ENCODE data around the gene AXIN1. TPM values are rescaled to one million over a fixed set of nuclear protein-coding genes. Genes with fewer than 3 reads are reported as not detected.

AXIN1 gene
- total and polyA plus RNA-seq, 9 of the 15 experiments (the other 6 are each of a cell fraction or from before 2014, with no cell fraction given) = 0.42 to 58.0 (median 25.9) TPM

DNA sequence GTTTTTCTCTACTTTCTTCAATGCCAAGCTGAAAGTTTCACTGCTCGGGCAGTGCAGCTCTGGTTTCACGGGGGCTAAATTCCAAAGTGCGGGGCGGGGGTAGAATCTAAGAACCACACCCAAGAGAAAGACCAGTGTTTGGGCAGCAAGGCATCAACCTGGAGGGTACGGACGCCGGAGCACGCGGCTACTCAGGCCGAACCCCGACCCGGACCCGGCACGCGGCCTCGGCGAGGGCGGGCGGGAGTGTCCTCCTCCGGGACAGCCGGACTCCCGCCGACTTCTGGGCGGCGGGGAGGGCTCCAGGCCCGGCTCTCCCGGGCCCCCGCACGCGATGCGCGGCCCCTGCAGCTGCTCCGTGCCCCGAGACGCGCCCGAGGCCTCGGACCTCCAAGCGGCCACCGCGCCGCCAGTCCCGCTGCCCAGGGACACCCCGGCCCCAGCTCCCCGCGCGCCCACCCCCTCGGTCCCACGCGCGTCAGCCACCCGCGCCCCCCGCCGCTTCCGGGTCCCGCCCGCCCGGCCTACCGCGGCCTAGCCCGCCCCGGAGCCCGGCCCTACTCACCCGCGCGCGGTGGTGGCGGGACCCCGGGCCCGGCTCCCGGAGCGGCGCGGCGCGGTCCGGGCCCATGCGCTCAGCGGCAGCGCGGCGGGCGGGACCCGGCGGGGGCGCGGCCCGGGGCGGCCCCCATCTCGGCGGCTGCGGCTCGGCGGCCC, 561 bp downstream of the AXIN1 start (continued):
- no peak for TF ChIP-seq NR2C2 (CRISPR knock-in tag; IDR thresholded peaks at IDR 0.05)
- TF ChIP-seq NR2C2 (tag; IDR thresholded peaks at IDR 0.05) = 0 out of 2 replicates have a peak, but pooled peaks have one; percentile 26
- no peak for TF ChIP-seq TOE1 (IDR thresholded peaks at IDR 0.05; ENCODE audit: borderline replicate concordance)
- TF ChIP-seq TOE1 (CRISPR knock-in tag; IDR thresholded peaks at IDR 0.05; ENCODE audit: borderline replicate concordance, low read depth) = no peak
- TF ChIP-seq E2F3 (CRISPR knock-in tag; IDR thresholded peaks at IDR 0.05) = no peak
- TF ChIP-seq ZNF584 (CRISPR knock-in tag; IDR thresholded peaks at IDR 0.05; ENCODE audit: low read depth) = no peak
- TF ChIP-seq ARHGAP35 (IDR thresholded peaks at IDR 0.05; ENCODE audit: partially characterized antibody) = no peak
- TF ChIP-seq, protein P1, sequence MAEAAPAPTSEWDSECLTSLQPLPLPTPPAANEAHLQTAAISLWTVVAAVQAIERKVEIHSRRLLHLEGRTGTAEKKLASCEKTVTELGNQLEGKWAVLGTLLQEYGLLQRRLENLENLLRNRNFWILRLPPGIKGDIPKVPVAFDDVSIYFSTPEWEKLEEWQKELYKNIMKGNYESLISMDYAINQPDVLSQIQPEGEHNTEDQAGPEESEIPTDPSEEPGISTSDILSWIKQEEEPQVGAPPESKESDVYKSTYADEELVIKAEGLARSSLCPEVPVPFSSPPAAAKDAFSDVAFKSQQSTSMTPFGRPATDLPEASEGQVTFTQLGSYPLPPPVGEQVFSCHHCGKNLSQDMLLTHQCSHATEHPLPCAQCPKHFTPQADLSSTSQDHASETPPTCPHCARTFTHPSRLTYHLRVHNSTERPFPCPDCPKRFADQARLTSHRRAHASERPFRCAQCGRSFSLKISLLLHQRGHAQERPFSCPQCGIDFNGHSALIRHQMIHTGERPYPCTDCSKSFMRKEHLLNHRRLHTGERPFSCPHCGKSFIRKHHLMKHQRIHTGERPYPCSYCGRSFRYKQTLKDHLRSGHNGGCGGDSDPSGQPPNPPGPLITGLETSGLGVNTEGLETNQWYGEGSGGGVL (CRISPR knock-in tag; IDR thresholded peaks at IDR 0.05) = no peak
- no peak for TF ChIP-seq ZNF384 (IDR thresholded peaks at IDR 0.05; ENCODE audit: low read depth, low read length)
- TF ChIP-seq, protein P2, sequence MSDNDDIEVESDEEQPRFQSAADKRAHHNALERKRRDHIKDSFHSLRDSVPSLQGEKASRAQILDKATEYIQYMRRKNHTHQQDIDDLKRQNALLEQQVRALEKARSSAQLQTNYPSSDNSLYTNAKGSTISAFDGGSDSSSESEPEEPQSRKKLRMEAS (CRISPR knock-in tag; IDR thresholded peaks at IDR 0.05) = peak; percentile 67
- TF ChIP-seq PRMT5 (CRISPR knock-in tag; IDR thresholded peaks at IDR 0.05) = no peak
- no peak for TF ChIP-seq JUN (IDR thresholded peaks at IDR 0.05; ENCODE audit: borderline replicate concordance, low read depth, low read length)
- TF ChIP-seq JUN (CRISPR knock-in tag; IDR thresholded peaks at IDR 0.05; ENCODE audit: borderline replicate concordance) = no peak
- peak; percentile 55 for TF ChIP-seq HMGN3 (IDR thresholded peaks at IDR 0.05; ENCODE audit: borderline replicate concordance, extremely low read depth, insufficient read length, low read depth, low read length)
- TF ChIP-seq, protein P3, sequence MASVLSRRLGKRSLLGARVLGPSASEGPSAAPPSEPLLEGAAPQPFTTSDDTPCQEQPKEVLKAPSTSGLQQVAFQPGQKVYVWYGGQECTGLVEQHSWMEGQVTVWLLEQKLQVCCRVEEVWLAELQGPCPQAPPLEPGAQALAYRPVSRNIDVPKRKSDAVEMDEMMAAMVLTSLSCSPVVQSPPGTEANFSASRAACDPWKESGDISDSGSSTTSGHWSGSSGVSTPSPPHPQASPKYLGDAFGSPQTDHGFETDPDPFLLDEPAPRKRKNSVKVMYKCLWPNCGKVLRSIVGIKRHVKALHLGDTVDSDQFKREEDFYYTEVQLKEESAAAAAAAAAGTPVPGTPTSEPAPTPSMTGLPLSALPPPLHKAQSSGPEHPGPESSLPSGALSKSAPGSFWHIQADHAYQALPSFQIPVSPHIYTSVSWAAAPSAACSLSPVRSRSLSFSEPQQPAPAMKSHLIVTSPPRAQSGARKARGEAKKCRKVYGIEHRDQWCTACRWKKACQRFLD (CRISPR knock-in tag; IDR thresholded peaks at IDR 0.05) = peak; percentile 72; the same call in 1 of the 2 replicates
- no peak for TF ChIP-seq ZNF830 (CRISPR knock-in tag; IDR thresholded peaks at IDR 0.05)
- TF ChIP-seq RBFOX2 (IDR thresholded peaks at IDR 0.05; ENCODE audit: low read depth, low read length) = peak; percentile 77
- TF ChIP-seq CCNT2 (IDR thresholded peaks at IDR 0.05; ENCODE audit: borderline replicate concordance, extremely low read depth, insufficient read length, low read depth, low read length) = peak; percentile 46
- no peak for TF ChIP-seq ZC3H4 (CRISPR knock-in tag; IDR thresholded peaks at IDR 0.05; ENCODE audit: borderline replicate concordance)
- 0 out of 2 replicates have a peak, but pooled peaks have one; percentile 63 for TF ChIP-seq KAT7 (CRISPR knock-in tag; IDR thresholded peaks at IDR 0.05; ENCODE audit: borderline replicate concordance)
- no peak for TF ChIP-seq ZNF75A (CRISPR knock-in tag; IDR thresholded peaks at IDR 0.05)
- no peak for TF ChIP-seq KDM1A (IDR thresholded peaks at IDR 0.05)
- TF ChIP-seq, protein P4, sequence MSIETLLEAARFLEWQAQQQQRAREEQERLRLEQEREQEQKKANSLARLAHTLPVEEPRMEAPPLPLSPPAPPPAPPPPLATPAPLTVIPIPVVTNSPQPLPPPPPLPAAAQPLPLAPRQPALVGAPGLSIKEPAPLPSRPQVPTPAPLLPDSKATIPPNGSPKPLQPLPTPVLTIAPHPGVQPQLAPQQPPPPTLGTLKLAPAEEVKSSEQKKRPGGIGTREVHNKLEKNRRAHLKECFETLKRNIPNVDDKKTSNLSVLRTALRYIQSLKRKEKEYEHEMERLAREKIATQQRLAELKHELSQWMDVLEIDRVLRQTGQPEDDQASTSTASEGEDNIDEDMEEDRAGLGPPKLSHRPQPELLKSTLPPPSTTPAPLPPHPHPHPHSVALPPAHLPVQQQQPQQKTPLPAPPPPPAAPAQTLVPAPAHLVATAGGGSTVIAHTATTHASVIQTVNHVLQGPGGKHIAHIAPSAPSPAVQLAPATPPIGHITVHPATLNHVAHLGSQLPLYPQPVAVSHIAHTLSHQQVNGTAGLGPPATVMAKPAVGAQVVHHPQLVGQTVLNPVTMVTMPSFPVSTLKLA (conservative IDR thresholded peaks at IDR 0.05) = peak in 1 of 2 experiments; percentile 51; a peak in 1 of 4 replicates
- TF ChIP-seq SIRT6 (IDR thresholded peaks at IDR 0.05; ENCODE audit: low read depth, low read length) = no peak

All from K562 (cell line).